Gastroesophageal sphincter (tissue), 3 donors: ENCODE results near the gene NIF3L1.

ENCODE experiments used
- POLR2A ChIP-seq, 2 donors: fragments of 450-650 bp; IDR thresholded peaks; one replicate each; pipeline ENCODE4 v1.6.1; 2017; ENCODE audit warnings: antibody characterized with exemption in 2 of 2, mild to moderate bottlenecking in 2 of 2, moderate library complexity in 1 of 2
- TF ChIP-seq, protein P1 (sequence below), 4 experiments: fragments of 200-600 bp in 2 of 4; fragments of 450-650 bp in 2 of 4; sonication (generic) in 1 of 4; IDR thresholded peaks; one replicate each; pipeline ENCODE4 v1.5.1; 2017 to 2019; ENCODE audit warnings: antibody characterized with exemption in 4 of 4, mild to moderate bottlenecking in 2 of 4, moderate library complexity in 2 of 4

DNA sequence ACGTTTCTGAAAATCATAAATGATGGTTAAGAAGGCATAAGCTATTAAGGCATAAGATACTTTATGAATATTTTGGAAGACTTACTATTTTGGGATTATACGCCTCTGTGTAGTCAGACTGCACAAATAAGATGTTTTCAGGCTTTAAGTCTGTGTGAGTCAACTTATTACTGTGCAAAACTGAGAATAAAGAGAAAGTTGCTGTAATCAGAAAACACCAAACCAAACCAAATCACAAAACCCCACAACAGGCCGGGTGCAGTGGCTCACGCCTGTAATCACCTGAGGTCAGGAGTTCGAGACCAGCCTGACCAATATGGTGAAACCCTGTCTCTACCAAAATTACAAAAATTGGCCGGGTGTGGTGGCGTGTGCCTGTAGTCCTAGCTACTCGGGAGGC, 32.4 kb upstream of the NIF3L1 start:
- no peak for TF ChIP-seq POLR2A (IDR thresholded peaks at IDR 0.05)
- TF ChIP-seq, protein P1, sequence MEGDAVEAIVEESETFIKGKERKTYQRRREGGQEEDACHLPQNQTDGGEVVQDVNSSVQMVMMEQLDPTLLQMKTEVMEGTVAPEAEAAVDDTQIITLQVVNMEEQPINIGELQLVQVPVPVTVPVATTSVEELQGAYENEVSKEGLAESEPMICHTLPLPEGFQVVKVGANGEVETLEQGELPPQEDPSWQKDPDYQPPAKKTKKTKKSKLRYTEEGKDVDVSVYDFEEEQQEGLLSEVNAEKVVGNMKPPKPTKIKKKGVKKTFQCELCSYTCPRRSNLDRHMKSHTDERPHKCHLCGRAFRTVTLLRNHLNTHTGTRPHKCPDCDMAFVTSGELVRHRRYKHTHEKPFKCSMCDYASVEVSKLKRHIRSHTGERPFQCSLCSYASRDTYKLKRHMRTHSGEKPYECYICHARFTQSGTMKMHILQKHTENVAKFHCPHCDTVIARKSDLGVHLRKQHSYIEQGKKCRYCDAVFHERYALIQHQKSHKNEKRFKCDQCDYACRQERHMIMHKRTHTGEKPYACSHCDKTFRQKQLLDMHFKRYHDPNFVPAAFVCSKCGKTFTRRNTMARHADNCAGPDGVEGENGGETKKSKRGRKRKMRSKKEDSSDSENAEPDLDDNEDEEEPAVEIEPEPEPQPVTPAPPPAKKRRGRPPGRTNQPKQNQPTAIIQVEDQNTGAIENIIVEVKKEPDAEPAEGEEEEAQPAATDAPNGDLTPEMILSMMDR (IDR thresholded peaks at IDR 0.05): no peak
